Measurements from ENCODE around the gene MAP3K3.

Gene MAP3K3

GRCh38 chr17:63701868-63702720, 79.9 kb downstream of the MAP3K3 start:
- peaks cover 4% of the 10 kb centered on the region for H3K4me1 ChIP-seq (ENCODE audit: insufficient read depth, low read length)
- H3K4me3 ChIP-seq (ENCODE audit: low read length): no peak overlapping the region
- no peak overlapping the region for H2AFZ ChIP-seq (ENCODE audit: low read depth, low read length)
- peaks cover 54% of the 10 kb centered on the region for H3K36me3 ChIP-seq (ENCODE audit: insufficient read depth, low read length)
- no peaks in the 10 kb centered on the region for H3K9me3 ChIP-seq (ENCODE audit: low read length)
- no peaks in the 10 kb centered on the region for H3K27me3 ChIP-seq (ENCODE audit: insufficient read depth, low read length)

DNA sequence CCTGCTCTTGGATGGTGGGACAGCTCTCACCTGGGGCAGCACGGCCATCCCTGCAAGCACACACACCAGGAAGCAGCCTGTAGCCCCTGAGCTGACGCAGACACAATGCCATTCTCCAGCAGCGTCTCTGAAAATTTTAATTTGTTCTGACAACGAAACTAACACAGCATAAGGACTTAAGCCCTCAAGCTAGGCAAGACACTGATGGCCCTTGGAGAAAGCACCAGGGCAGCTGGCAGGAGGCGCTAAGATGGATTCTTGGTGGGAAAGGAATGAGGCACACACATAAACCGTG, 80.5 kb downstream of the MAP3K3 start:
- no peaks in the 10 kb centered on the region for H3K27me3 ChIP-seq (ENCODE audit: insufficient read depth, low read length)
- H2AFZ ChIP-seq (ENCODE audit: low read depth, low read length): no peak overlapping the region
- H3K36me3 ChIP-seq (ENCODE audit: insufficient read depth, low read length): peaks cover 57% of the 10 kb centered on the region
- no peaks in the 10 kb centered on the region for H3K9me3 ChIP-seq (ENCODE audit: low read length)
- H3K4me1 ChIP-seq (ENCODE audit: insufficient read depth, low read length): peaks cover 4% of the 10 kb centered on the region
- H3K4me3 ChIP-seq (ENCODE audit: low read length): no peak overlapping the region

DNA sequence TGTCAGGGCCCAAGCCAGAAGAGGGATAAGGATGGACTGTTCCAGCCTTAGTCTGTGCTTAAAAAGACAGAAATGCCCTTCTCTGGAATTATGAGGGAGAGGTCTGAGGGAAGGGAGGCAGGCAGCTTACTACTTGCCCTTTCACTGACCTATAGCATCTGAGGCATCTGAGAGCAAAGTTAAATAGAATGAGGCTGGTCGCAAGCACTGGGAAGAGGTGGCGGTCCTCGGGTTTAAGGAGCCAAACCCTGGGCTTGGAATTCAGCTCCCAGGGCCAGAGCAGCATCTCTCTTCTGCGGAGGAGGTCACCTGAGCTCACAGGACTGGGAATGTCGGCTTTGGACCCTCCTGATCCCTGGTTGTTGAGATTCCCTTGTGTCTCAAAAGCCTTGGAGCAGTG, 80.8 kb downstream of the MAP3K3 start:
- Histone ChIP-seq H3K4me3 (ENCODE audit: low read length) (no peak overlapping the region), H3K36me3 (ENCODE audit: insufficient read depth, low read length) (peaks cover 54% of the 10 kb centered on the region), H2AFZ (ENCODE audit: low read depth, low read length) (no peak overlapping the region), H3K9me3 (ENCODE audit: low read length) (no peaks in the 10 kb centered on the region), H3K4me1 (ENCODE audit: insufficient read depth, low read length) (peaks cover 4% of the 10 kb centered on the region), H3K27me3 (ENCODE audit: insufficient read depth, low read length) (no peaks in the 10 kb centered on the region)

DNA sequence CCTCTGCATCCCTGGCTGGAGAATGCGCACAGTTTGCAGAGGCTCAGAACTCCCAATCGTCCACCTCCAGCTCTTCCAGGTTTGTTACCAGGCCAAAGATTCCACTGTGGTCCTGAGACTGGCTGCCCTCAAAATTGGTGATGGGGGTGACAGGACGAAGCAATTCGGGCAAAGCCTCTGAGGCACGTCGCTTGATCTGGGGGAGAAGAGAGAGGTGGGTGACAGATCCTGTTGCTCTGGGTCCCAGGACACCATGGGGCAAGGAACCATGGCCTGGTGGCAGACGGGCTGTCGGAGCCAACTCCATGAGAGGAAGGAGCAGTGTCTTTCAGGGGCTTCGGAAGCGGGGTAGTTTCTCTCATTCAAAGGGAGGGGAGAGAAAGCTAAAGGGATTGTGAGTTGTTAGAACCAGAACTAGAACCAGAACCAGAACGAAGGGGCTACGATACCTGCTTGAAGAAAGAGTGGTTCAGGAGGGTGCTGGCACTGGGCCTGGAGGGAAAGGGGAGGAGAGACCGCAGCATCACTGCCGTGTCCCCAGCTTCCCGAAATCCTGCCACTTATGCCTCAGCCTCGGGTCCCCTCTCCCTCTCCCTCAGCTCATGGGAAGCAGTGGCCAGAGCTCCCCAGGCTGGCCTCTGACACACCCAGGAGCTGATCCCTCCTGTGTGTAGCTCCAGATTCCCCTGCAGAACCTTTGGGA, 81.5 kb downstream of the MAP3K3 start:
- peaks cover 52% of the 10 kb centered on the region for H3K36me3 ChIP-seq (ENCODE audit: insufficient read depth, low read length)
- no peaks in the 10 kb centered on the region for H3K9me3 ChIP-seq (ENCODE audit: low read length)
- H2AFZ ChIP-seq (ENCODE audit: low read depth, low read length): no peak overlapping the region
- no peak overlapping the region for H3K4me3 ChIP-seq (ENCODE audit: low read length)
- peaks cover 4% of the 10 kb centered on the region for H3K4me1 ChIP-seq (ENCODE audit: insufficient read depth, low read length)
- H3K27me3 ChIP-seq (ENCODE audit: insufficient read depth, low read length): no peaks in the 10 kb centered on the region

DNA sequence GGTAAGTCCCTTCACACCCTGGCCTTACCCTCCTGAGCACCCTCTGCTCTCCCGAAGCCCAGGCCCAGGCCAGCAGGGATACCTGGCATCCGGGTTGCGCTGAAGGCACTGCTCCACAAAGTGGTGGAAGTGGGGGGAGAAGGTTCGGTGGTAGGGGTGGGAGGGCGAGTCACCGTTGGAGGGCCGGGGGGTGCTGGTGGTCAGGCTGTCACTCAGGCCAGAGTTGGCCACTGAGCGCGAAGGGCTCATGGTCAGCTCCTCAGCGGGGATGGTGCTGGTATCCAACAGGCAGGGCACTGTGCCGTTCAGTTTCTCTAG, 82.0 kb downstream of the MAP3K3 start:
- peaks cover 57% of the 10 kb centered on the region for H3K36me3 ChIP-seq (ENCODE audit: insufficient read depth, low read length)
- H3K4me1 ChIP-seq (ENCODE audit: insufficient read depth, low read length): no peaks in the 10 kb centered on the region
- H3K9me3 ChIP-seq (ENCODE audit: low read length): no peaks in the 10 kb centered on the region
- H2AFZ ChIP-seq (ENCODE audit: low read depth, low read length): no peak overlapping the region
- H3K4me3 ChIP-seq (ENCODE audit: low read length): no peak overlapping the region
- H3K27me3 ChIP-seq (ENCODE audit: insufficient read depth, low read length): no peaks in the 10 kb centered on the region

GRCh38 chr17:63704836-63705235, 82.6 kb downstream of the MAP3K3 start:
- Histone ChIP-seq H3K36me3 (ENCODE audit: insufficient read depth, low read length) (peaks cover 64% of the 10 kb centered on the region), H2AFZ (ENCODE audit: low read depth, low read length) (no peak overlapping the region), H3K4me1 (ENCODE audit: insufficient read depth, low read length) (no peaks in the 10 kb centered on the region), H3K4me3 (ENCODE audit: low read length) (no peak overlapping the region), H3K9me3 (ENCODE audit: low read length) (no peaks in the 10 kb centered on the region), H3K27me3 (ENCODE audit: insufficient read depth, low read length) (no peaks in the 10 kb centered on the region)

- H3K4me1 ChIP-seq (ENCODE audit: insufficient read depth, low read length): no peaks in the 10 kb centered on the region
- no peaks in the 10 kb centered on the region for H3K27me3 ChIP-seq (ENCODE audit: insufficient read depth, low read length)
- H3K36me3 ChIP-seq (ENCODE audit: insufficient read depth, low read length): peaks cover 71% of the 10 kb centered on the region
- H3K9me3 ChIP-seq (ENCODE audit: low read length): no peaks in the 10 kb centered on the region
- no peak overlapping the region for H2AFZ ChIP-seq (ENCODE audit: low read depth, low read length)
- no peak overlapping the region for H3K4me3 ChIP-seq (ENCODE audit: low read length)
These were observed 83.4 kb downstream of the MAP3K3 start for GRCh38 chr17:63705657-63706056.

GRCh38 chr17:63706336-63707082, 84.3 kb downstream of the MAP3K3 start:
- H3K9me3 ChIP-seq (ENCODE audit: low read length): no peaks in the 10 kb centered on the region
- H3K36me3 ChIP-seq (ENCODE audit: insufficient read depth, low read length): peaks cover 76% of the 10 kb centered on the region
- no peaks in the 10 kb centered on the region for H3K27me3 ChIP-seq (ENCODE audit: insufficient read depth, low read length)
- H3K4me1 ChIP-seq (ENCODE audit: insufficient read depth, low read length): no peaks in the 10 kb centered on the region
- H3K4me3 ChIP-seq (ENCODE audit: low read length): no peak overlapping the region
- H2AFZ ChIP-seq (ENCODE audit: low read depth, low read length): no peak overlapping the region

GRCh38 chr17:63707151-63707550, 84.9 kb downstream of the MAP3K3 start:
- H3K4me1 ChIP-seq (ENCODE audit: insufficient read depth, low read length): no peaks in the 10 kb centered on the region
- H2AFZ ChIP-seq (ENCODE audit: low read depth, low read length): no peak overlapping the region
- no peaks in the 10 kb centered on the region for H3K27me3 ChIP-seq (ENCODE audit: insufficient read depth, low read length)
- no peak overlapping the region for H3K4me3 ChIP-seq (ENCODE audit: low read length)
- H3K36me3 ChIP-seq (ENCODE audit: insufficient read depth, low read length): peaks cover 81% of the 10 kb centered on the region
- H3K9me3 ChIP-seq (ENCODE audit: low read length): no peaks in the 10 kb centered on the region

DNA sequence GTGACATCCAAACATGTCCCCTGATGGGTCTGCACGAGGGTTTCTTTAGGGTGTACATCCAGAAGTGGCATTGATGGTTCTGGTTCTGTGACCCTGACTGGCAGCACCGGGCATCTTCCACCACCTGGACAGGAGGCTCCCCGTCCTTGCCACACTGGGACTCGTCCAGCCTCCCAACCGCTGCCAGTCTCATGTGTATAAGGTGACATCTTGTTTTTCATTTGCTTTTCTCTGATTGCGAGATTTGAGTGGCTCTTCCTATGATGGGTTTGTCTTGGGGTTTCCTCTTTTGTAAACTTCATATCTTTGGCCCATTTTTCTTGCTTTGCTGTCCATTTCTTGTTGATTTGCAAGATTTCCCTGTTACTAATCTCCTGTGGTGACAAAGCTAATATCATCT, 86.9 kb downstream of the MAP3K3 start:
- Histone ChIP-seq H3K4me3 (ENCODE audit: low read length) (no peak overlapping the region), H3K4me1 (ENCODE audit: insufficient read depth, low read length) (no peaks in the 10 kb centered on the region), H3K9me3 (ENCODE audit: low read length) (no peaks in the 10 kb centered on the region), H2AFZ (ENCODE audit: low read depth, low read length) (no peak overlapping the region), H3K36me3 (ENCODE audit: insufficient read depth, low read length) (peaks cover 75% of the 10 kb centered on the region), H3K27me3 (ENCODE audit: insufficient read depth, low read length) (no peaks in the 10 kb centered on the region)

DNA sequence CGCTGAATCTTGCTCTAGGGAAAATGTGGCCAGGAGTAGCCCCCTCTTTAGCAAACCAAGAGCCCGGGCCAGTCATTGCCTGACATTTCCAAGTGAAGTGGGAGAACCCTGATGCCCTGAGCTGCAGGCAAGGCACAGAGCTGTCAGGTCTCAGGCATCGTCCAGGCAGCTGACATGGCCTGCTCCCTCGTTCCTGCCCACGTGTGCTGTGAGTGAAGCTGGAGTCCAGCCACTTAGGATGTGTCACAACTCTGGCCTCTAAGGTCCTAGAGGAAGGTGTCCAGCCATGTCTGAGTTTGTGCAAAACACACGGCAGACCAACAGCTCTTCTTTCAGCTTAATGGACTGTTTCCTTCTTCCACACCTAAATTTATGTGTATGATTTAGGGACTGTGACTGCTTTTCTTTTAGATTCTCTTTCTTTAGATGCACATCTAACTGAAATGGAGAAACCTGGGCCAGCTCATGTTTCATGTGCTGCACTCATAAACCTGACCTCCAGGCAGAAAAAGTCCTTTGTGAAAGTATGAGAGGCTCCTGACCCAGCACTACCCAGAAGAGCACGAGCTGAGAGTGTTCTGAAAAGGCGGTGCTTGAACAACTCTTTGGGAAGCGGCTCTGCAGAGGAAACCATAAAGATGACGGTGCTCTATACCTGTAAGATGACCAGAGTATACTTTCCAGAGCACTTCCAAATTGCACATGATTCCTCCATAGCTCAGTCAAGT, 92.5 kb downstream of the MAP3K3 start:
- Histone ChIP-seq H3K9me3 (ENCODE audit: low read length) (no peaks in the 10 kb centered on the region), H3K4me1 (ENCODE audit: insufficient read depth, low read length) (peaks cover 17% of the 10 kb centered on the region), H3K27me3 (ENCODE audit: insufficient read depth, low read length) (no peaks in the 10 kb centered on the region), H3K36me3 (ENCODE audit: insufficient read depth, low read length) (peaks cover 50% of the 10 kb centered on the region), H2AFZ (ENCODE audit: low read depth, low read length) (no peak overlapping the region), H3K4me3 (ENCODE audit: low read length) (no peak overlapping the region)

- Histone ChIP-seq H3K9me3 (ENCODE audit: low read length) (no peaks in the 10 kb centered on the region), H3K4me3 (ENCODE audit: low read length) (no peak overlapping the region), H3K27me3 (ENCODE audit: insufficient read depth, low read length) (no peaks in the 10 kb centered on the region), H3K36me3 (ENCODE audit: insufficient read depth, low read length) (peaks cover 37% of the 10 kb centered on the region), H2AFZ (ENCODE audit: low read depth, low read length) (no peak overlapping the region), H3K4me1 (ENCODE audit: insufficient read depth, low read length) (peaks cover 17% of the 10 kb centered on the region)
These were observed 94.2 kb downstream of the MAP3K3 start for GRCh38 chr17:63716426-63716825.

DNA sequence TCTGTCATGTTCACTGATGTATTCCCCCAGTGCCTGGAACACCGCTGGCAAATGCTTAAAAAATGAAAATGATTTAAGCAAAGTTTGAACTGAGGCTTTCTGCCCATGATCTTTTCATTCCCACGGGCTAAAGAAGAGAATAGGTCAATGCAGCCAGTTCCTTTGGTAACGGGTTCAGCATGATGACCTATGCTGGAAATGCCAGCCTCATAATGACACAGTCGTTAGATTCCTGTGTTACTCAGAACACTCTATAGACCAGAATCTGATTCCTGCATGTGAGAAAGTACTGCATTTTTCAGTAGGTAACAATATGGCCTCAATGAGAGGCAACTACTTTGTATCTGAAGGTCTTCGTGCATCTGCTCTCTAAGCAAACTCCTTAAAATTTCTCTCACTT, 96.8 kb downstream of the MAP3K3 start:
- no peaks in the 10 kb centered on the region for H3K27me3 ChIP-seq (ENCODE audit: insufficient read depth, low read length)
- no peak overlapping the region for H2AFZ ChIP-seq (ENCODE audit: low read depth, low read length)
- peaks cover 17% of the 10 kb centered on the region for H3K4me1 ChIP-seq (ENCODE audit: insufficient read depth, low read length)
- H3K9me3 ChIP-seq (ENCODE audit: low read length): no peaks in the 10 kb centered on the region
- H3K4me3 ChIP-seq (ENCODE audit: low read length): no peak overlapping the region
- H3K36me3 ChIP-seq (ENCODE audit: insufficient read depth, low read length): peaks cover 17% of the 10 kb centered on the region

Data from neuron (in vitro differentiated cells).